ENCODE data around the gene EIF1. TPM values are rescaled to one million over a fixed set of nuclear protein-coding genes. Genes with fewer than 3 reads are reported as not detected.
A peak's percentile ranks its signal among the peaks of the same experiment; 100 is the strongest.

The EIF1 gene
- polyA plus RNA-seq, 1 donor (not counting 4 experiments of a cell fraction or from before 2014, with no cell fraction given): 308 TPM

GRCh38 chr17:41690497-41690896 lies 1.8 kb downstream of the EIF1 start:
- Histone ChIP-seq H3K27me3 (ENCODE audit: control insufficient read depth, extremely low read depth, insufficient read depth, low read length) (no peaks in the 10 kb centered on the region), H4K20me1 (ENCODE audit: control insufficient read depth, extremely low read depth, insufficient read depth, low read length) (peaks cover 29% of the 10 kb centered on the region), H3K9me1 (ENCODE audit: control insufficient read depth, extremely low read depth, insufficient read depth, low read length) (no peaks in the 10 kb centered on the region), H3K27ac (ENCODE audit: control insufficient read depth, insufficient read depth, low read length) (peak overlapping the region; percentile 98), H3K36me3 (ENCODE audit: control insufficient read depth in 2 of 2, extremely low read depth in 1 of 2, insufficient read depth in 2 of 2, low read length in 2 of 2) (peaks cover 24 to 29% of the 10 kb centered on the region in 2 experiments), H3K4me2 (ENCODE audit: control insufficient read depth, extremely low read depth, insufficient read depth, low read depth, low read length) (peak overlapping the region; percentile 94), H3K4me1 (ENCODE audit: control insufficient read depth, extremely low read depth, insufficient read depth, low read length) (peaks cover 6% of the 10 kb centered on the region), H2AFZ (ENCODE audit: control insufficient read depth, low read length) (no peak overlapping the region), H3K9ac (ENCODE audit: control insufficient read depth, extremely low read depth, insufficient read depth, low read length) (peak overlapping the region; percentile 99), H3K4me3 (ENCODE audit: control insufficient read depth in 2 of 3, extremely low read depth in 1 of 3, insufficient read depth in 2 of 3, low read depth in 1 of 3, low read length in 3 of 3) (peak overlapping the region; percentile 67 to 99 (median 77)), H3K79me2 (ENCODE audit: control insufficient read depth, insufficient read depth, low read length) (peaks cover 20% of the 10 kb centered on the region), H3K9me3 (ENCODE audit: control insufficient read depth, low read depth, low read length) (no peaks in the 10 kb centered on the region)
- dilution Hi-C loops (cut with MboI; ENCODE audit: extremely low pct_ligation_motif_present, low sequenced_read_pairs): no loop called here
- FAIRE-seq (no peak), DNase-seq (ENCODE audit: low read depth, low spot score) (no peak)
- TF ChIP-seq CTCF (optimal IDR thresholded peaks at IDR 0.05 in 1 of 3, IDR thresholded peaks at IDR 0.05 in 1 of 3, conservative IDR thresholded peaks at IDR 0.05 in 1 of 3; ENCODE audit: extremely low read depth in 1 of 3, insufficient read depth in 2 of 3, low read length in 3 of 3) (no peak), EZH2 (IDR thresholded peaks at IDR 0.05; ENCODE audit: low read length) (no peak)

- no peak for FAIRE-seq
- Histone ChIP-seq H2AFZ (ENCODE audit: control insufficient read depth, low read length) (no peak overlapping the region), H3K9me3 (ENCODE audit: control insufficient read depth, low read depth, low read length) (no peaks in the 10 kb centered on the region), H3K9ac (ENCODE audit: control insufficient read depth, extremely low read depth, insufficient read depth, low read length) (peak overlapping the region; percentile 99), H3K4me3 (ENCODE audit: control insufficient read depth in 2 of 3, extremely low read depth in 1 of 3, insufficient read depth in 2 of 3, low read depth in 1 of 3, low read length in 3 of 3) (peak overlapping the region in 1 of 3 experiments; percentile 99), H3K27ac (ENCODE audit: control insufficient read depth, insufficient read depth, low read length) (peak overlapping the region; percentile 19), H3K4me1 (ENCODE audit: control insufficient read depth, extremely low read depth, insufficient read depth, low read length) (peaks cover 6% of the 10 kb centered on the region), H3K4me2 (ENCODE audit: control insufficient read depth, extremely low read depth, insufficient read depth, low read depth, low read length) (peak overlapping the region; percentile 94), H3K9me1 (ENCODE audit: control insufficient read depth, extremely low read depth, insufficient read depth, low read length) (no peaks in the 10 kb centered on the region), H4K20me1 (ENCODE audit: control insufficient read depth, extremely low read depth, insufficient read depth, low read length) (peaks cover 29% of the 10 kb centered on the region), H3K27me3 (ENCODE audit: control insufficient read depth, extremely low read depth, insufficient read depth, low read length) (no peaks in the 10 kb centered on the region), H3K79me2 (ENCODE audit: control insufficient read depth, insufficient read depth, low read length) (peaks cover 20% of the 10 kb centered on the region), H3K36me3 (ENCODE audit: control insufficient read depth in 2 of 2, extremely low read depth in 1 of 2, insufficient read depth in 2 of 2, low read length in 2 of 2) (peaks cover 24 to 29% of the 10 kb centered on the region in 2 experiments)
- DNase-seq (ENCODE audit: low read depth, low spot score): no peak
- dilution Hi-C loops (cut with MboI; ENCODE audit: extremely low pct_ligation_motif_present, low sequenced_read_pairs): no loop called here
- TF ChIP-seq EZH2 (IDR thresholded peaks at IDR 0.05; ENCODE audit: low read length) (no peak), CTCF (optimal IDR thresholded peaks at IDR 0.05 in 1 of 3, IDR thresholded peaks at IDR 0.05 in 1 of 3, conservative IDR thresholded peaks at IDR 0.05 in 1 of 3; ENCODE audit: extremely low read depth in 1 of 3, insufficient read depth in 2 of 3, low read length in 3 of 3) (no peak)
Observed at GRCh38 chr17:41691031-41691777, 2.5 kb downstream of the EIF1 start.
